NCI-H2196 treated with DMSO at 0.1 percent for 48 hours (cell line): Measurements from ENCODE around the gene CAPN5.

Experiments
- DNase-seq: peaks from one replicate; lab custom pipeline; 2025; ENCODE audit not compliant: unreplicated experiment; lab: John Stamatoyannopoulos, UW

Gene CAPN5

GRCh38 chr11:77081976-77082836 is 15.4 kb downstream of the CAPN5 start:
- no peak for DNase-seq

DNA sequence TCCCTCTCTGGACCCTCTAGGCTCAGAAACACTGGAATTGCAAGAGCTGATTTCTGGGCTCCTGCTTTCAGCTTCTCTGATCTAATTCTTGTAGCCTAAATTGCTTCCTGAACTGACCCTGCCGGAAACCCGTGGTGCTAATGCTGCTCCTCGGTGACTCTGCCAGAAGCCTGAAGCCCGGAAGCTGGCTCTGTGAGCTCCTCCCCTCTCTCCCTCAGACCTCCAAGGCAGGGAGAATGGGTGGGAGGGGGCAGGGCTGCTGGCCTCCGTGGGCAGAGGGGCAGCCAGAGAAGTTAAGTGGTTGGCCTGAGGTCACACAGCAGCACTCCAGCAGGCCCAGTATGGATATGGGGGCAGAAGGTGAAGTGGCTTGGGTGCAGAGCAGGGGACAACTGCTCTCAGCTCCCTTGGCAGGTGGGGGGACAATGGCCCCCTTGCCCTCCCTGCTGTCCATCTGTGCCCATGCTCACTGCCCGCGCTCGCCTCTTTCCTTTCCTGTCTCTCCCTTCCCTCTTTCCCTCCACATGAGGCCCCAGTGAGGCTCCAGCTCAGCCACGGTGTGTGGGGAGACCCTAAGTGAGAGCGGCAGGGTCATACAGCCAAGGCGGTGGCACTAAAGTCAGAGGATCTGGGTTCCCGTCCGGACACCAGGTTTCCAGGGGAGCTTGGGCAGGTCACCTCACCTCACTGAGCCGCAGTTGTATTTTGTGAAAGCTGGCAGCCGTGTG is 16.2 kb downstream of the CAPN5 start:
- no peak for DNase-seq

DNA sequence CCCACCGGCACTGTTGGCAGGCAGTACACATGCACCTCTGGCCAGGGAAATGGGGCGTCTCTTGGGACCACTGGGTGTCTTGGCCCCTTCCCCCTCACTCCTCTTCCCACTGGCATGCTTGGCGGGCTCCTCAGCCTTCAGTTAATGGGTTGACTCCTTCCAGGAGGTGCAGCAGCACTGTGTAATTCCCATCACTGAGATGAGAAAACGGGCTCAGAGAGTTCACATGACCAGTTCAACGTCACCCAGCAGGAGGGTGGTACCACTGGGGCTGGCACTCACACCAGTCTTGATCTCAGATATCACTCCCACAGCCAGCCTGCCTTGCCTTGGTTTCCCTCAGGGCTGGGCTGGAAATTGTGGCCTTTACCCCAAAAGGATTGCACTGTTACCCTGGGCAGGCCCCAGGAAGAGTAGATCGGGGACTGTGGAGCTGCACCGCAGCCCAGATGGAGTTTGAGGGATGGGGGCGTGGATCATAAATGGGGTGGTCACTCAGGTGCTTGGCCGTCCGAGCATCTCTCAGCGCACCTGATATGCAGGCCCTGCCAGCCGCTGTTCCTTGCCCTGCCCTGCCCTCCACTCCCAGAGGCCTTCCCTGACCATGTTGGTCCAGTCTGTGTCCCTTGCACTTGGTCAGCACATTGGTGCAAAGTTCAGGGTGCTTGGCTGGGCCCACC is 16.9 kb downstream of the CAPN5 start:
- DNase-seq: no peak

GRCh38 chr11:77084581-77085191 is 17.9 kb downstream of the CAPN5 start:
- no peak for DNase-seq

DNA sequence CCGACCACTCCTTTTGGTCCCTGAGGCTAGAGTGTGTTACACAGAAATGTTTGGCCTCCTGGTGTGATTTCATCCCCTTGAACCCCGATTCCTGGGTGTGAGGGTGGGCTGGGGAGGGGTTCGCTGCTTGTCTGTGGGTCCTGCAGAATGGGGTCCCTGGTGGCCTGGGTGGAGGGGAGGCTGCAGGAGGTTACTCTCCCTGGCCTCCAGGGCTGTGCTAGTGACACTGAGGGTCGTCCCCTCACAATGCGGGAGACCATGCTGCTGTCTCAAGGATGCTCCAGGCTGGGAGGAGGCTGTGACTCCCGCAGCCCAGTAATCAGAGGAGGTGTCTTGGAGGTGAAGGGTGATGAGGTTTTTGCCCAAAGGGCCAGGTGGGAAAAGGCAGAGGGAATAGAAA is 18.9 kb downstream of the CAPN5 start:
- DNase-seq: no peak

DNA sequence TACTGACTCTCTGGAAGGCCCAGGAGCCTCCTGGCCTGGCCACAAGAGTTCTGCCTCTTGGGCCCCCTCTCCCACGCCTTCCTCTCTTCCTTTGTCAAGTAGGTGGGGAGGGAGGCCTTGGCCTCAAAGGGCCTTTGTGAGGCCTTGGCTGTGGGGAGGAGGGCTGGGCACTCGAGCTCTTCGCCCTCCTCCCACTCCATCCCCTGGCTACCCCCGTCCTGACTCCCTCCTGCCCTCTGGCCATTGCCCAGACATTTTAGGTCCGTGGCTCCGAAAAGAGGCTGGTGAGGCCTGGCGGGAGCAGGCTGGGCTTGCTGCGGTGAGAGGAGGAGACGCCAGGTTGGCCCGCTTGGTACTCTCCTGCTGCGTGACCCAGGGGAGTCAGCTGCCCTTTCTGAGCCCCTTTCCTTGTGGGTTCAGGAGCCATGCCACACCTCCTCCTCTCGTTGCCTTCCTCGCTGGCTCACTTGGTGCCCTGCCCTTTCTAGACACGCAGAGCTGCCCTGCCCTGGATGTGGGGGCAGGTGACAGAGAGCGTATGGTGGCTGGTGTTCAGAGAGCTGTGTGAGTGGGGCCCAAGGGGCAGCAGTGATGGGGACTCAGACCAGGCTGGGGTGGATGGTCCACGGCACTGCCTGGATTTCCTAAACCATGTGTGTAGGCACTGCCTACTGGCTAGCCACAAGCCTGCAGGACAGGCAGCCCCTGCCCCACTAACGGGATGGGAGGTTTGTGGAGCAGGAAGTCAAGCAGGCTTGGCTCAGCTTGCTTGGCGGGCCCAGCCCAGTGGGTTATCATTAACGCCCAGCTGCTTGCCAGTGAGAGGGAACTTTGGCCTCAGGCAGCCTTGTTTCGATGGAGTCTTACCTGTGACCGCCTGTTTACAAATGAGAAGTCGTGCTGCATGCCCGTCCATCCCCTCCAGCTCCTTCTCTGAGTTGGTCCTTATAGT is 20.0 kb downstream of the CAPN5 start:
- DNase-seq: no peak

DNA sequence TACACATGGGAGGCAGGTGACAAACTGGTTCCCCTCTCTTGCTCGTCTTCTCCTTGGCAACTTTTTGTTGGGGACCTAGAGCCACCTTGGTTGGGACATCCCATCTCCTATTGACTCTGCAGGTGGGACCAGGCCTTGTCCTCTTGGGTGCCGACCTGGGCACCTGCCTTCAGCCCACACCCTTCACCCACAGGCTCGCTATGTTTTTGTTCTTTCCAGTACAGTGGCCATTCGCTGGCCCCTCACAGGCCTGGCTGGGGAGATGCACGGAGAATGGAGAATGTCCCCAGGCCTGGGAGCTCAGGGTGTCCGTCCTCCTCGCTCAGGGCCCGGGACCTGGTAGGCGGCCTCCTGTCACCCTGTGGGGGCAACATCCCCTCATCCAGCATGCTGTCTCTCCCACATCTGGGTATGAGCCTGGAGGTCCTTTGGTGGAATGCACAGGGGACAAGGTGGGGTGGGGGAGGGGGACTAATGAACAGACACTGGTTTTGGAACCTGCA is 21.0 kb downstream of the CAPN5 start:
- DNase-seq: no peak

DNA sequence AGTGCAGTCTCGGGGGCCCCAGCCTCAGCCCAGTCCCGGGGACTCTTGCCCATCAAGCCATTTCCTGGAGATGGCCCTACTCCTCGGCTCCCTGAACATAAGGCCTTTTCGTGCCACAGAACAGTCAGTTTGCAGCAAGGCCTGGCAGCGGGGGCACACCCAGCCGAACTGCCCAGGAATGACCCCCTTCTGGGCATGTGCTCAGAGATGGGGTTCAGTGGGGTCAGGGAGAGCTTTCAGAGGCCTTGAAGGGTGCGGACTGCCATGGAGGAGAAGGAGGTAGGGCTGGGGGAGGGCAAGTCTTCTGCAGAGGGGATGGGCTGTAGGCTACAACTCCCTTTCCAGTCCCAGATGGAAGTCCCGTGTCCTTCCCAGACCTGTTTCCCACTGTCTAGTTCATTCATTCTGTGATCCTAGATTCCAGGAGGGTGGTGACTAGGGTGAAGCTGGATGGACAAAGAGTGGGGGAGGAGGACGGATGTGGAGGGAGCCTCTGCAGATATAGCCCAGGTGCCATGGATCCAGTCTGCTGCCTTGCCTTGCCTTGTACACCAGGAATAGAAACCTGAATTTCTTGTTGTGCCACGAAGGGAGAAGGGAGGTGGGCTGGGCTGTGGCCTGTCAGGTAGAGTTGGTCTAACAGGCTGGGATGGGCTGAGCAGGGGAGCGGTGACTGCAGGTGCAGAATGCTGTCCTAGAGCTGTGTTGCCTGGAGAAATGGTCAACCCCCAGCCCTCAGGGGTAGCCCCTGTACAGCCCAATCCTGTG is 21.6 kb downstream of the CAPN5 start:
- DNase-seq: no peak

DNA sequence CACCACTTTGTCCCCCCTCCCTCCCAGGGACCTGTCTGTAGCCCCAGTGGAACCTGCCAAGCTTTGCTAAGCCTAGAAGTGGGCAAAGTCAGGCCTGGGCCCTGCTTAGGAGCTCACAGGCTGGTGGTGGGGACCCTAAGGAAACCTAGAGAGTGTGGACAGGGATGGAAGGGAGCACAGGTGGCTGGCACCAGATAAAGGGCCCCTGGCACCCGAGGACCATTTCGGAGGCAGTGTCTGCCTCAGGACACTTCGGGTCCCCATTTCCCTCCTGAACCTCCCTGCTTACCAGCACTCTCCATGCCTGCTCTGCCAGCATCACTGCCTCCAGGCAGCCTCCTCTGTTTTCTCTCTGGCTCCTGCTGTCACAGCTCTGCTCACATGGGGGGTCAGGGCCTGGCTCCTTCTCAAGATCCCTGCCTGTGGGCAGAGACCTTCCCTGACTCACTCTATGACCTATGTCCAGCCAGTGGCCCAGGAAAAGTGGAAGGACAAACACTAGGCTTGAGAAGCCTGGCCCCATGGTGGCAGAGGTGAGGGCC is 22.3 kb downstream of the CAPN5 start:
- no peak for DNase-seq

- no peak for DNase-seq
These were observed 23.2 kb downstream of the CAPN5 start for GRCh38 chr11:77090046-77090372.

DNA sequence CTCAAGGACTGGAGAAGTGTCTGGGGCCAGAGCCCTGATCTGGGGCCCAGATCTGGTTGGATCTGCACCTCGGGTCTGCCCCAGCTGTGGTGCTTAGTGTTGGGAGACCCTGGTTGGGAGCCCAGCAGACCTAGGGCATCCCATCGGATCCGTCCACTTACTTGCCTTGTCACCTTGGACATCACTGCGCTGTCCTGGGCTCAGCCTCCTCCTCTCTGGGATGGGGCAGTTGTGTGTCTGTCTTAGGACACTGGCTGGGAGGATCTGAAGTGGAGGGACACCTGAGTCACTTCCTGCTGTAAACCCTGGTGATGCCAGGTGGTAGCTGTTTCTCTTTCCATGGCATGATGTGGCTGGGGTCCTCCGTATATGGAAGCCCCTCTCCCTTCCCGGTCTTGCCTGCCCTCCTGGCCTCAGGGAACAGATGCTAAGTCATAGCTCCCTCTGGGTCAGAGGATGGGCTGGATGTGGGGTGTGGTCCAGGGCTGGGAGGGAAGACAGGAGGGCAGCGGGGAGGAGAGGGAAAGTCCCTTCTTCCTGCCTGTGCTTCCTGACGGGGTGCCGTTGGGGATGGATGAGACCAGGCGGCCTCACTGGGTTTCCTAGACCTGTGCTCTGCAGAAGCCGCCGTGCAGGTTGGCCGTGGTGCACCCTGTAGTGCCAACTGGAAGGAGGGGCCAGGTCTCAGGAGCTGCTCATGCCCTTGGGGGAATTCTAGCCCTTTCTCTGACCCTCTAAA is 23.8 kb downstream of the CAPN5 start:
- DNase-seq: no peak

DNA sequence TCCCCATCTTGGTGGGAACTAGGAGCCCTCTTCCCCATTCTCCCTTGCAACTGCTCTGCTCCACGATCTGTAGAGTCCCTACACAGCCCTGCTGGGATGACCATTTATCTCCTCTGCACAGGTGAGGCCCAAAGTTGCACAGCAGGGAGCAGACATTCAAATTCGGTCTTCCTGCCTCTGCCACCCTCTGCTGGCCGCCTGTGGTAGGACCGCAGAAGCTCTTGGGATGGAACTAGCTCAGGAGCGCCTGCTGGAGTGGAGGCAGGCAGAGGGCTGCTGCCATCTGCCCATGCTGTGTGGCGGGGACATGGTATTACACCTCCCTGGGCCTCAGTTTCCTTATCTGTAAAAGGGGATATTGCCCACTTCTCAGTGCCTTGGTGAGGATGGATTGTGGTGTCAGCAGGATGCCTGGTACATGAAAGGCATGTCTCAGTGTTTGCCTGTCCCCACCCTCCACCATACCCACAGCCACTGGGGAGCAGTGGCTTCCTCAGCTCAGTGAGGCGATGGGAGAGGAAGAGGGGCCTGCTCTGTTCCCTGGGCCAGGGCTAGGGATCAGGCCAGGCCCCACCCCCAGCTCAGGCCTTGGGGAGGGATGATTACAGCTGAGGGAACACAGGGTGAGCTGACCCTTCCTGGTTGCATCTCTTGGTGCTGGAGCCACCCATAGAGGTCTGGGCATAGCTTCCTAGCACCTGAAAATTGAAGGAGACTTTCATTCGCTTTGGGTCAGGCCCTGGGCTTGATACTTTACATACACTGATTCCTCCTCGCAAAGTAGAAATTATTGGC is 24.6 kb downstream of the CAPN5 start:
- peak; percentile 56 for DNase-seq

- no peak for DNase-seq
These were observed 25.6 kb downstream of the CAPN5 start for GRCh38 chr11:77092382-77092781.

DNA sequence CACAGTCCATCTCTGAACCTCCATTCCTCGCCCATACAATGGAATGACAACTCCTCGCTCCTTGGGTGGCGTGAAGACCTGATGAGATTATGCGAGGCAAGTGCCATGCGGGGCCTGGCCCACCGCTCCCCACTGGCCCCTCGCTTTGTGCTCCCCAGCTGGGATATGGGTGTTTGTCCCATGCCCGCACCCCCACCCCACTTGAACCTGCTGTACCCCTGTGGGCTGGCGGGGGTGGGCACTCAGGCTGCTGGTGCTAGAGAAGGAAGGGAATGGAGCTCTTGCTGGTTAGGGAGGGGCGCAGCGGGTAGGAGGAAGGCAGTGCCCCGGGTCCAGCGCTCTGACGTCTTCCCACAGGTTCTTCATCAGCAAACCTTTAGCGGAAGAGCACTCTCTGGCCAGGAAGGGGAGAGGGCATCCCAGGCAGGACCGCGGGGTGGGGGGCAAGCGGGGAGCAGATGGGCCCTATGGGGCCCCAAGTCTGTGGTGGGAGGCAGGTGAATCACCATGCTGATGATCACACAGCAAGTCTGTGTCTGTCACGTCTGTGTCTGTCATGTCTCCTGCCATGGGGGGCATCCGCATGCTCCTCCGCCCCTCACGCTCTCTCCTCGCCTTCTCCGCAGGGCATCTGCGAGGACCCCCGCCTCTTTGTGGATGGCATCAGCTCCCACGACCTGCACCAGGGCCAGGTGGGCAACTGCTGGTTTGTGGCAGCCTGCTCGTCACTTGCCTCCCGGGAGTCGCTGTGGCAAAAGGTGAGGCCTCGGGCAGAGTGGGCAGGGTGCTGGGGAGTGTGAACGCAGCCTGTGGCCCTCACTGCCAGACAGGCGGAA is 26.5 kb downstream of the CAPN5 start:
- DNase-seq: no peak

DNA sequence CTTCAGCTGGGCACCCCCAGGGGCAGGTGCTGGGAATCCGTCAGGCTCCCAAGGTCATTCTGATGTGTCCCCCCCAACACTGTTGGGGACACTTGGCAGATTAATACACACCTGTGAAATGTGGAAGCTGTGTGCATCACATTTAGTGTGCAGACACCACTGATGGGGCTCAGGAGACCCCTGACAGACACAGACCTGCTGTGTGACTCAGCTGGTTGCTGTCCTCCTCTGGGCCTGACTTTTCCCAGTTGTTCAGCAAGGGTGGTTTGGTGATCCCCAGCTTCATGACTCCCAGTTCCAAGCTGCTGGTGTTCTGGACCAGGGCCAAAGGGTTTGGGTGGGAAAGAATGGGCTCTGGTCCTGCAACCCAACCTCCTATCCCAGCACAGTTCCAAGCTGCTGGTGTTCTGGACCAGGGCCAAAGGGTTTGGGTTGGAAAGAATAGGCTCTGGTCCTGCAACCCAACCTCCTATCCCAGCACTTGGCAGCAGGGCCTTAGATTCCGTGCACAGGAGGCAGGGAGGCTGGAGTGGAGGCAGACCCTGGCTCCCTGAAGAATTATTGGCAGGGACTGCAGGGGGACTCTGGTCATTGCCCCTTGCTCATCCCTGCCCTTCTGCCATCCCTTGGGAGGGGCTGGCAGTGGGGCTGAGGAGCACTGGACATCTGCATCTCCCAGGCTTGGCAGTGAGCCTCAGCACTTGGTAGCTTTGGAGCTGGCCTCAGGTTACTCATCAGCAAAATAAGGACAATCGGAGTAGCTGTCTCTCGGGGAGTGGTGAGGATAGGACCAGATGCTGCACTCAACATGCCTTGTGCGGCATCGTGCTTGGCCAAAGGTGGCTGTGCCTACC is 27.4 kb downstream of the CAPN5 start:
- DNase-seq: peak; percentile 15

GRCh38 chr11:77094841-77095365 is 28.1 kb downstream of the CAPN5 start:
- no peak for DNase-seq
